GM12872 (cell line): ENCODE data around the gene PPP2R2C.

Source experiments
- TF ChIP-seq, protein P1 (sequence below): IDR thresholded peaks from 3 replicates; pipeline ENCODE4 v1.5.1; 2011; ENCODE audit warnings: low read depth, mild to moderate bottlenecking, low read length, moderate library complexity; ENCODE audit not compliant: insufficient read depth

The PPP2R2C gene

DNA sequence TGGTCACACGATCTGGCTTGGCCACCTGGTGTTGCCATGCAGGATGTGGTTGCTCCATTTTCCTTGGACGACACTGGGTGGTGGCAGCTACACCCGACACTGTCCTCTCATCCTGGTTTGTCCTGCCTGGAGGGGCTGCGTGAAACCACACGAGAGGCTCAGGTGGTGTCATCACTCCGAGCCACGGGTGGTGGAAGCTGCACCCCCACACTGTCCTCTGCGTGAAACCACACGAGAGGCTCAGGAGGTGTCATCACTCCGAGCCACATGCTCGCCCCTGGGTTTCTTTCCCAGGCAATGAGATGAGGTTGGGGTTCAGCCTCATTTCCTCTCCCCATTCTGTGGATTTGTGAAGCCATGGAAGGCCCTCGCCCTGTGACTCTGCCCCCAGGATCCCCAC is 168.5 kb downstream of the PPP2R2C start:
- TF ChIP-seq, protein P1, sequence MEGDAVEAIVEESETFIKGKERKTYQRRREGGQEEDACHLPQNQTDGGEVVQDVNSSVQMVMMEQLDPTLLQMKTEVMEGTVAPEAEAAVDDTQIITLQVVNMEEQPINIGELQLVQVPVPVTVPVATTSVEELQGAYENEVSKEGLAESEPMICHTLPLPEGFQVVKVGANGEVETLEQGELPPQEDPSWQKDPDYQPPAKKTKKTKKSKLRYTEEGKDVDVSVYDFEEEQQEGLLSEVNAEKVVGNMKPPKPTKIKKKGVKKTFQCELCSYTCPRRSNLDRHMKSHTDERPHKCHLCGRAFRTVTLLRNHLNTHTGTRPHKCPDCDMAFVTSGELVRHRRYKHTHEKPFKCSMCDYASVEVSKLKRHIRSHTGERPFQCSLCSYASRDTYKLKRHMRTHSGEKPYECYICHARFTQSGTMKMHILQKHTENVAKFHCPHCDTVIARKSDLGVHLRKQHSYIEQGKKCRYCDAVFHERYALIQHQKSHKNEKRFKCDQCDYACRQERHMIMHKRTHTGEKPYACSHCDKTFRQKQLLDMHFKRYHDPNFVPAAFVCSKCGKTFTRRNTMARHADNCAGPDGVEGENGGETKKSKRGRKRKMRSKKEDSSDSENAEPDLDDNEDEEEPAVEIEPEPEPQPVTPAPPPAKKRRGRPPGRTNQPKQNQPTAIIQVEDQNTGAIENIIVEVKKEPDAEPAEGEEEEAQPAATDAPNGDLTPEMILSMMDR: no peak

DNA sequence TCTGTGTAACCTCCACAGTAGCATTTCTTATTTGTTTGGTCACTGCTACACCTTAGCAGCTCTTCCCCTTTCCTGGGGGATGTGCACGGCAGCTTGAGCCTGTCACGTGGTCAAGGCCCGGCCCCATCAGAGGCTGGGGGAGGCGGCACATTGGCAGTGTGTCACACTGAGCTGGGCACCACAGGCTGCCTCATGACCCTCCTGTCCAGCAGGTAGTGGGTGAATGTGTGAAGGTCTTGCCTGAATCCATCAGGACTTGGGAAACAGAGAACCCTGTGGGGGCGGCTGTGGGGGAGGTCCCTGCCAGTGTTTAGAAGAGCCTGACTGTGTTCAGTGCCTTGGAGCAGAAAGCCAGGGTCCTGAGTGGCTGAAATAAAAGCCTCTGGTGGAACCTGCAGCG is 169.5 kb downstream of the PPP2R2C start:
- TF ChIP-seq, protein P1: no peak

DNA sequence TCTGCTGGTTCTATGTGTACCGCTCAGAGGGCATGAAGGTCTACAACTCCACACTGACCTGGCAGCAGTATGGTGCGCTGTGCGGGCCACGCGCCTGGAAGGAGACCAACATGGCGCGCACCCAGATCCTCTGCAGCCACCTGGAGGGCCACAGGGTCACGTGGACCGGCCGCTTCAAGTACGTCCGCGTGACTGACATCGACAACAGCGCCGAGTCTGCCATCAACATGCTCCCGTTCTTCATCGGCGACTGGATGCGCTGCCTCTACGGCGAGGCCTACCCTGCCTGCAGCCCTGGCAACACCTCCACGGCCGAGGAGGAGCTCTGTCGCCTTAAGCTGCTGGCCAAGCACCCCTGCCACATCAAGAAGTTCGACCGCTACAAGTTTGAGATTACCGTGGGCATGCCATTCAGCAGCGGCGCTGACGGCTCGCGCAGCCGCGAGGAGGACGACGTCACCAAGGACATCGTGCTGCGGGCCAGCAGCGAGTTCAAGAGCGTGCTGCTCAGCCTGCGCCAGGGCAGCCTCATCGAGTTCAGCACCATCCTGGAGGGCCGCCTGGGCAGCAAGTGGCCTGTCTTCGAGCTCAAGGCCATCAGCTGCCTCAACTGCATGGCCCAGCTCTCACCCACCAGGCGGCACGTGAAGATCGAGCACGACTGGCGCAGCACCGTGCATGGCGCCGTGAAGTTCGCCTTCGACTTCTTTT is 170.5 kb downstream of the PPP2R2C start:
- TF ChIP-seq, protein P1: no peak

DNA sequence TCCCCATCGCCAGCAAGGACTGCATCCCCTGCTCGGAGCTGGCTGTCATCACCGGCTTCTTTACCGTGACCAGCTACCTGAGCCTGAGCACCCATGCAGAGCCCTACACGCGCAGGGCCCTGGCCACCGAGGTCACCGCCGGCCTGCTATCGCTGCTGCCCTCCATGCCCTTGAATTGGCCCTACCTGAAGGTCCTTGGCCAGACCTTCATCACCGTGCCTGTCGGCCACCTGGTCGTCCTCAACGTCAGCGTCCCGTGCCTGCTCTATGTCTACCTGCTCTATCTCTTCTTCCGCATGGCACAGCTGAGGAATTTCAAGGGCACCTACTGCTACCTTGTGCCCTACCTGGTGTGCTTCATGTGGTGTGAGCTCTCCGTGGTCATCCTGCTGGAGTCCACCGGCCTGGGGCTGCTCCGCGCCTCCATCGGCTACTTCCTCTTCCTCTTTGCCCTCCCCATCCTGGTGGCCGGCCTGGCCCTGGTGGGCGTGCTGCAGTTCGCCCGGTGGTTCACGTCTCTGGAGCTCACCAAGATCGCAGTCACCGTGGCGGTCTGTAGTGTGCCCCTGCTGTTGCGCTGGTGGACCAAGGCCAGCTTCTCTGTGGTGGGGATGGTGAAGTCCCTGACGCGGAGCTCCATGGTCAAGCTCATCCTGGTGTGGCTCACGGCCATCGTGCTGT is 171.2 kb downstream of the PPP2R2C start:
- TF ChIP-seq, protein P1: no peak

DNA sequence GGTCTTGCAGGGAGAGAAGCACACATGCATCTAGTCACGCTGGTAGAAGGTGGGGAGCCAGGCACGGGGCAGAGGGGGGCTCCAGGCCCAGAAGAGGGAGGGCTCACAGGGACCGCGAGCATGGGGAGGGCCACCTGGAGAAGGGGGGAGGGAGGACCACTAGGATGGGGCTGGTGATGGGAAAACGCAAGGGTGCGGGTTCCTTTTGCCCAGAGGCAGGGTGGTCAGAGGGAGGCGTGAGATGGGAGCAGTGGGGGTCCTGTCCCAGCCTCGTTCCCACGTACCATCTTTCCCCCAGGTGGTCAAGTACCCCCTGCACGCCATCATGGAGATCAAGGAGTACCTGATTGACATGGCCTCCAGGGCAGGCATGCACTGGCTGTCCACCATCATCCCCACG is 172.1 kb downstream of the PPP2R2C start:
- TF ChIP-seq, protein P1: no peak

DNA sequence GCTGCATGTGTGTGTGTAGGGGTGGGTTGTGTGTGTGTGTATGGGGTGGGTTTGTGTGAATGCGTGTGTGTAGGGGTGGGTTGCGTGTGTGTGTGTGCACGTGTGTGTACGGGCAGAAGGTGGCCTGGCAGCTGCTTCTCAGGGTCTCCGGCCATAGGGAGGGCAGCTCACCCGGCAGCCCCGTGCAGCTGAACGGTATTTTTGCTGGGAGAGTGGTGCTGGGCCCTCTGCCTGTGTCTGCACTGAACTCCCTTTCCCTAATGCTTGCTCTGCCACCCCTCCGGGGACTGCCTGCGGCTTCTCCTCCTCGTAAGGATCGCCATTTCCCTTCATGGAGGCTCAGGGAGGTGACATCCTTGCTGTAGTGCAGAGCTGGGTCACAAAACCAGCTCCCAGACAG is 172.5 kb downstream of the PPP2R2C start:
- TF ChIP-seq, protein P1: no peak

DNA sequence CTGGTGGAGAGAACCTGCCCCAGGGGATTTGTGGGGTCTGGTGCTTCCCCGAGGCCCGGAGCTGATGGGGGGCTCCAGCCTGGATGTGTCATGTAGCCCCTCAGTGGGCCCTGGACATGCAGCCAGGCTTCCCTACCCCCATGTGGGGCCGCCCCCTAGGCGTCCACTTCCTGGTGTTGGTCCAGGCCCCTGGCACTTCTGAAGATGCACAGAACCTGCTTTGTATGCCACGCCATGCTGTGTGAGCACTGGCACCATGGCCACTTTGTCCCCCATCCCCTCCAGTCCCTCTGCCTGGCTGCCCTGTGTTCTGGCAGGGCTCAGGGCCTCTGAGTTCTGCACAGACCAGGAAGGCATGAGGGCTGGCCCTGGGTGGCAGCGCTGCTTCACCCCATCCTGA is 173.6 kb downstream of the PPP2R2C start:
- TF ChIP-seq, protein P1: no peak
